OCI-LY3 (cell line): Measurements from ENCODE around the gene SOX8.

ENCODE experiments used
- CTCF ChIP-seq: fragments of 200-600, 300-600 bp; sonication (generic); IDR thresholded peaks from 2 replicates; pipeline ENCODE4 v1.5.1; 2014; ENCODE audit warnings: antibody characterized with exemption, low read length, low read depth
- EZH2phosphoT487 ChIP-seq: fragments of 200-600 bp; shearing (Covaris generic); IDR thresholded peaks from 2 replicates; pipeline ENCODE4 v1.6.1; 2018; ENCODE audit warnings: antibody characterized with exemption, mixed run types, low read depth

- TF ChIP-seq CTCF = no peak
- no peak for TF ChIP-seq EZH2phosphoT487
Observed at GRCh38 chr16:995087-995486, 13.5 kb downstream of the SOX8 start.
